SH-SY5Y (cell line): ENCODE results near the gene ZFAND2B.

Experiments
- GATA2 ChIP-seq: IDR thresholded peaks from 2 replicates; pipeline ENCODE4 v1.6.1; 2011; ENCODE audit warnings: mild to moderate bottlenecking, low read depth, low read length
- GATA3 ChIP-seq: IDR thresholded peaks from 2 replicates; pipeline ENCODE4 v1.6.1; 2011; ENCODE audit warnings: low read depth, mild to moderate bottlenecking, low read length, moderate library complexity

ZFAND2B gene

GRCh38 chr2:219181531-219181930 lies 25.1 kb upstream of the ZFAND2B start:
- TF ChIP-seq GATA2 (no peak), GATA3 (no peak)

DNA sequence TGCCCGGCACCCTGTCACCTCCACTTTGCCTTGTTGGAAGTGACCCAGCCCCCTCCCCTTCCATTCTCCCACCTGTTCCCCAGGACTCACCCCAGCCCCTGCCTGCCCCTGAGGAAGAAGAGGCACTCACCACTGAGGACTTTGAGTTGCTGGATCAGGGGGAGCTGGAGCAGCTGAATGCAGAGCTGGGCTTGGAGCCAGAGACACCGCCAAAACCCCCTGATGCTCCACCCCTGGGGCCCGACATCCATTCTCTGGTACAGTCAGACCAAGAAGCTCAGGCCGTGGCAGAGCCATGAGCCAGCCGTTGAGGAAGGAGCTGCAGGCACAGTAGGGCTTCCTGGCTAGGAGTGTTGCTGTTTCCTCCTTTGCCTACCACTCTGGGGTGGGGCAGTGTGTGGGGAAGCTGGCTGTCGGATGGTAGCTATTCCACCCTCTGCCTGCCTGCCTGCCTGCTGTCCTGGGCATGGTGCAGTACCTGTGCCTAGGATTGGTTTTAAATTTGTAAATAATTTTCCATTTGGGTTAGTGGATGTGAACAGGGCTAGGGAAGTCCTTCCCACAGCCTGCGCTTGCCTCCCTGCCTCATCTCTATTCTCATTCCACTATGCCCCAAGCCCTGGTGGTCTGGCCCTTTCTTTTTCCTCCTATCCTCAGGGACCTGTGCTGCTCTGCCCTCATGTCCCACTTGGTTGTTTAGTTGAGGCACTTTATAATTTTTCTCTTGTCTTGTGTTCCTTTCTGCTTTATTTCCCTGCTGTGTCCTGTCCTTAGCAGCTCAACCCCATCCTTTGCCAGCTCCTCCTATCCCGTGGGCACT lies 24.0 kb upstream of the ZFAND2B start:
- TF ChIP-seq GATA2 = no peak
- no peak for TF ChIP-seq GATA3

GRCh38 chr2:219183151-219183772 lies 23.3 kb upstream of the ZFAND2B start:
- no peak for TF ChIP-seq GATA3
- no peak for TF ChIP-seq GATA2

DNA sequence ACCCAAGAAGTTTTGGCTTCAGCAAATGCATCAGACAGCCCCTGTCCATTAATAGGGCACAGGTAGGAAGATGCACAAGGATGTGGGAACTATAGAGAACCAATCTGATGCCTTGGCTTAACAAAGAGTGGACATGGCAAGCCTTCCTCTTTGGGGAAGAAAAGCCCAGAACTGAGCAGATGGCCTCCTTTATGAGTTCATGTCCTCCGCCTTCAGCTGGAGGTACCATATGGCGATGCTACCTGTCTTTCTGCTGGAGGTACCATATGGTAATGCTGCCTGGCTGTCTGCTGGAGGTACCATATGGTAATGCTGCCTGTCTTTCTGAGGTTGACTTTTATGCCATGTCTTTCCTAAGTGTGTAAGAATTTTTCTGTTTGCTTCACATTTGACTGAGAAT lies 22.5 kb upstream of the ZFAND2B start:
- TF ChIP-seq GATA2 (no peak), GATA3 (no peak)

GRCh38 chr2:219186754-219187456 lies 19.7 kb upstream of the ZFAND2B start:
- TF ChIP-seq GATA2 (no peak), GATA3 (no peak)

GRCh38 chr2:219197388-219197787 lies 9.2 kb upstream of the ZFAND2B start:
- TF ChIP-seq GATA3 = no peak
- no peak for TF ChIP-seq GATA2

- TF ChIP-seq GATA2 (no peak), GATA3 (no peak)
Measured at GRCh38 chr2:219198974-219199373, 7.6 kb upstream of the ZFAND2B start.

DNA sequence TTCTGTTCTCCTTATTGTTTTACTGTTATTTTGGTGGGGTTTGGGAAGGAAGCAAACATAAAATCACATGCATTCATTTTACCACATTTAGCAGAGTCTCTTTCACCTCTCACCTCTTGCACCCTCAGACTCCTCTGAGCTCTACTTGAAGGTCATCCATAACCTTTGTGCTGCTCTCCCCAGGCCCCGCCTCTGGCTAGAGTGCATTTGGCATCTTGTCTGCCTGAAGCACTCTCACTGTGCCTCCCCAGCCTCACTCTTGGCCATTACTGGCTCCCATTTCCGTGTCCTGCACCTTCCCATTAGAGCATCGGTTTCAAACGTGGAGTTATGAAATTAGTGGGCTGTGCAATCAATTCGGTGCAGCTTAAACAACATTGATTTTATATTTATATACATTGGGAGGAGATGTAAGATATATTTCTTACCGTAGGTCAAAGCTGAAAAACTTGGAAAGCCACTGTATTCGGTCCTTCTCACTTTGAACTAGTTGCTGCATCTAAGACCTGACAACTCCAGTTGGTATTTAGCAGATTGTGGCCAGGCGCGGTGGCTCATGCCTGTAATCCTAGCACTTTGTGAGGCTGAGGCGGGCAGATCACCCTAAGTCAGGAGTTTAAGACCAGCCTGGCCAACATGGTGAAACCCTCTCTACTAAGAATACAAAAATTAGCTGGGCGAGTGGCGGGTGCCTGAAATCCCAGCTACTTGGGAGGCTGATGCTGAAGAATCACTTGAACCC lies 6.9 kb upstream of the ZFAND2B start:
- no peak for TF ChIP-seq GATA2
- no peak for TF ChIP-seq GATA3

- no peak for TF ChIP-seq GATA2
- TF ChIP-seq GATA3 = no peak
Measured at GRCh38 chr2:219204425-219205164, 2.0 kb upstream of the ZFAND2B start.

DNA sequence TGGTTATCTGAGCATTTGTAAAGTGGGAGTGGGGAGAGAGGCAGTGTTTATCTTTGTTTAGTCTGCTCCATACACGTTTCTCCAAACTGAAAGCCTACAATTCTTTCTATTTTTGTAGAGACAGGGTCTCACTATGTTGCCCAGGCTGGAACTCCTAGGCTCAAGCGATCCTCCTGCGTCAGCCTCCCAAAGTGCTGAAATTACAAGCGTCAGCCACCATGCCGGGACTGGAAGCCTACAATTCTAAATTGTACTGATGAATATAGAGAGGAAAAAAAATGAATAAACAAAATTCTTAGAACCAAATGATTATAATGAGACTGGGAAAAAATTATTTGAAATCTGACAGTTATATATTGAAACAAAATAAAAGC lies 1.4 kb upstream of the ZFAND2B start:
- TF ChIP-seq GATA3 (no peak), GATA2 (no peak)

DNA sequence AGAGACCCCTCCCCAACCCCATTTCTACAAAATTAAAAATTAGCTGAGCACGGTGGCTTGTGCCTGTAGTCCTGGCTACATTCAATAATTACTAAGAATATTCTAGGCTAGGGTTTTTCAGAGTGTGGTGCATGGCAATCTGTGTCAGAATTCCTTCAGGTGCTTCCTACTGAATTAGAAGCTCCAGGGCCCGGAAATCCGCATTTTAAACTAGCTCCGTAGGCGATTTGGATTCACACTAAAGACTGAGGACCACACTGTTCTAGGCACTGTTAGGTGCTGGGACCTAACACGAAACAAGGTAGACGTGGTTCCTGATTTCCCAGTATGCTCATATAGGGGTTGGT lies 628 bp upstream of the ZFAND2B start:
- TF ChIP-seq GATA2 (no peak), GATA3 (no peak)

DNA sequence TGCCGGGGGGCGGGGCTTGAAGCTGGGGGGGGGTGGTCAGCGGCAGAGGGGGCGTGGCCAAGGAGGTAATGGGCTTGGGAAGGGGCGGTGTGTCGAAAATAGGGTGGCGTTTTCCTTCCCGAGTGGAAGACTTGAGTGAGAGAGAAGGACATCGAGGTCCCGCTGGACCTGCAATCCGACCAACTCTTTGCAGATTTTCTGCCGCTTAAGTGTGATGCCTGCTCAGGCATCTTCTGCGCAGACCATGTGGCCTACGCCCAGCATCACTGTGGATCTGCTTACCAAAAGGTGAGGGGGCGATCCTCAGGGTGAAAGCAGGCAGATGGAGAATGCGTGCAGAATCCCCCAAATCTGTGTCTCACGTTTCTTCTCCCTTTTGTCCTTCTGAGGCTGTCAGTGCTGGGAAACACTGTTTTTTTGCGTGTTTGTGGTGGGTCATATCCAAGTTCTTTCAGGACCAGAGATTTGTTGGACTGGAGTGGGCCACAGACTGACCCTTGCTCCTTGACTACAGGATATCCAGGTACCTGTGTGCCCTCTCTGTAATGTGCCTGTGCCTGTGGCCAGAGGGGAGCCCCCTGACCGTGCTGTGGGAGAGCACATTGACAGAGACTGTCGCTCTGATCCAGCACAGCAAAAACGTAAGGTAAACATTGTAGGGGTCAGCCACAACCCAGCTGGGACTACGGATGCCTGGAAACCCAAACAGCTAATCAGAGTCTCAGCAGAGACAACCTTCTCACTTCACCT lies 727 bp downstream of the ZFAND2B start:
- no peak for TF ChIP-seq GATA2
- TF ChIP-seq GATA3 = no peak

GRCh38 chr2:219207884-219208740 lies 1.5 kb downstream of the ZFAND2B start:
- TF ChIP-seq GATA2 = no peak
- TF ChIP-seq GATA3 = no peak
